Stimulated activated CD4-positive, alpha-beta T cell treated with anti-CD3 and anti-CD28 coated beads, Interleukin-2, amount 100 ng/mL, for 4 hours (primary cell): ENCODE data around the gene ZBTB7C.

Source experiments
- DNase-seq: peaks from one replicate; pipeline ENCODE4 v3.0.0-alpha.2; 2020; ENCODE audit warnings: low read depth

ZBTB7C gene

GRCh38 chr18:48034651-48035555, 374.3 kb downstream of the ZBTB7C start:
- DNase-seq, result no peak

DNA sequence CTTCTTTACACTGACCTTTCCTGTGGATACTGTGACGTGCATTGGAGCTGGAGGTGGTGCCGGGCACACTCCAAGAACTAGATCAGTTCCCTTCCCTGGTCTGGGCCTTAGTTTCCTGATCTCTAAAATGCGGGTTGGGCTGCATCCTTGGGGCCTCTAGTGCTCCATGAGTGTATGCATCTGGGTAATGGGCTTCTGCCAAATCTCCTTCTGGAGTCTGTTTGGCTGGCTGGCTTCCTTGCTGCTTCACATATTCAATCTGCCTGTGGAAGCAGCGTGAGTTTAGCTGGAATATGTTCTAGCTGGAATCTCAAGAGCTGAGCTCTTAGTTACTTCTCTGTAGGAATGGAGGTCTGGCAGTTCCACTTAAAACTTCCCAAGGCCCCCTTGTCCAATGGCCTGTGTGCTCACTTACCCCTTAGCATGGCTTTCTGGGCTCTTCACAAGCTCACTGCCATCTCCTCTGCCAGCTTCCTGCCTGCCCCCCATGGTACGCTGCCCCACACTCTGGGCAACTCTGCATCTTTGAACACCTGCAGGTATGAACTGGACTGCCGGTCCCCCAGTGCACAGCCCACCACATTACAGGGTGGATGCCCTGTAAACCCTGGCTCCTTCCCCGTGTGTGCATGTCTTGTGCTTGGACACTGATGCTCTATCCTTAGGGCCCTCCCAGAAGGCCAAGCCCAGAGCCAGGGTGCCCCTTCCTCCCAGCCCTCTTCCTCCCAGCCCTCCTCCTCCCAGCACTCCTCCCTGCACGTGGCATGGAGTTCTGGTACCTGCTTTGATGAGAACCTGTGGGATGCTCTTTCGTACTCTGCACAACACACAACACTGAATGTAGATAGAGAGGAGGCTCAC, 375.2 kb downstream of the ZBTB7C start:
- DNase-seq, result no peak

DNA sequence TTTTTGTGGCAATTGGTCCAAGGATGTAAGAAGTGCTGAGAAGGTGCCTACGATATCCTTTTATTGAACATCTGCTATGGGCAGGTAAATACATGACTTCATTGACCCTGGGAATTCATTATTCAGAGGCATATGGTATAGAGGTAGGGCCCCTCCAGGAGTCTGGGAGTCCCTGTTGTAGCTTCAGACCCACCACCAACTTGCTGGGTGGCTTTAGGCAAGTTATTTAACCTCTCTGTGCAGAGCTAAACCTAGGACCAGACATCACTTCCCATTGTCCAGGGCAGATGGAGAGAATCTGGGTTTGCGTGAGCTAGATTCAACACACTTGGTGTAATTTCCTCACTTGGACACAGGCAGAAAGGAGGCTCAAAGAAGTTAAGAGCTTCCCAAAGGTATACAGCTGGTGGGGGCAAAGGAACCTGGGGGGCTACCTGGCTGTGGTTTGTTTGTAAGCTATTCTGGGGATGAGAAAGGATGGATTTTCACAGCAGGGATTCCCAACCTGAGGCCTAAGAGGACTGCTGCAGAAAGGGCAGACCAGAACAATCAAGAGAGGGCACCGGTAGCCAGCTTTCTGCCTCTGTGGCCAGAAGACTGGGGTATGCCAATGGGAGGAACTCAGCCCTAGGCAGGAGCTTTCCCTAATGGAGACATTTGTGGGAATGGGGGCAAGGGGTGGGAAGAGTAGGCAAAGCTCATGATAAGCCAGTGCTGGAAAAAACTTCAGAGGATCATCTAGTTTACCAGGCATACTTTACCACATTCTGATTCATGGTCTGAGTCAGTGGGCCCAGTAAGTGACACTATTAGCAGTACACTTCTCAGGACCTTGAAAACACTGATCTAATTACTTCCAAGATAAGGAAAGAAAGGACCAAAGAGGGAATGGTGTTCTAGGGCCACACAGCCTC, 376.1 kb downstream of the ZBTB7C start:
- DNase-seq, result no peak

DNA sequence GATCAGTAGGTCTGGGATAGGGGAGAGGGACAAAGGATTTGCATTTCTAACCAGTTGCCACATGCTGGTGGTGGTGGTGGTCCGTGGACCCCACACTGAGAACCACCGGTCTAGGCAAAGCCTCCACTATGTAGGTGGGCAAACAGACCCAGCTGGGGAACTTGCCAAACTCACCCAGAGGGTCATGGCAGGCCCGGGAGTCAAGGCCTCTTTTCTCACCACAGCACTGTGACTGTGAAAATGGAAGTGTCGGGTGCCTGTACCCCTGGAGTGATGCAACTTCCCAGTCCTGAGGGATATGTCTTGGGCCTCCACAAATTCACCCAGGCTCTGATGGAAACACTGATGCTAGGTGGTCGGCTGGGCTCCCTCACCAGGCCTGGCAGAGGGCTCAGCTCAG, 377.5 kb downstream of the ZBTB7C start:
- no peak for DNase-seq

DNA sequence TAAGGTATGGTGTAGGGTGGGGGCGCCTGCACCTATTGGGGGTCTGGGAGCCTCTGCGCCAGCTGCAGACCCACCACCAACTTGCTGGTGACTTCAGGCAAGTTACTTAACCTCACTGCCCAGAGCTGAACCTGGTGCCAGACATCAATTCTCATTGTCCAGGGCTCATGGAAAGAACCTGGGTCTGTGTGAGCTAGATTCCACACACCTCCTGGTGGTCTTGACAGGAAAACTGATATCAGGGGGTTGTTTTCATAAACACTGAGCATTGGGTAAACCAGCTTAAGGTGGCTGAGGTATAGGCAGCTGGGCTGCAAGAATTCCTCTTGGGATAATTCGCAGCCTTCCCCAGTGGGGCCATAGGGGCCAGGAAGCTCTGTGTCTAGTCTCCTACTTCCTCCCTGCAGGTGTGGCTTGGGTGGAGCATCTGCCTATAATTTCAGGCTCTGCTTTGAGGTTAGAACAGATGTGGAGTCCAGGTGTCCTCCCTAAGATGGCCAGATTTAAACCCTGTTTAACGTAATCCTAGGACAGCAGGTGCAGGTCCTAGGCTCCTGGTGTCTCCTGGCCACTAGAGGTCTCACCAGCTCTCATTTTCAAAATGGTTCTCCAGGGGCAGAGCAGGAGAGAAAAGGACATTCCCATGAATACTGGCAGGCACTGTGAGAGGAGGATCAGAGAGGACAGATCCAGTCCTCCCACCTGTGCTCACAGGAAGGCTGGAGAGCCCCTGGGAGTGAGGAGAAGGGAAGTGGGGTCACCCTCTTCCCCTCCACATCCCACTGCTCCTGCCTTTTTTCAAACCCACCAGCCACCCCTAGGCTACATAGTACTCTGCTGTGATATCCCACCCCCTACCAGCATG, 378.3 kb downstream of the ZBTB7C start:
- no peak for DNase-seq

DNA sequence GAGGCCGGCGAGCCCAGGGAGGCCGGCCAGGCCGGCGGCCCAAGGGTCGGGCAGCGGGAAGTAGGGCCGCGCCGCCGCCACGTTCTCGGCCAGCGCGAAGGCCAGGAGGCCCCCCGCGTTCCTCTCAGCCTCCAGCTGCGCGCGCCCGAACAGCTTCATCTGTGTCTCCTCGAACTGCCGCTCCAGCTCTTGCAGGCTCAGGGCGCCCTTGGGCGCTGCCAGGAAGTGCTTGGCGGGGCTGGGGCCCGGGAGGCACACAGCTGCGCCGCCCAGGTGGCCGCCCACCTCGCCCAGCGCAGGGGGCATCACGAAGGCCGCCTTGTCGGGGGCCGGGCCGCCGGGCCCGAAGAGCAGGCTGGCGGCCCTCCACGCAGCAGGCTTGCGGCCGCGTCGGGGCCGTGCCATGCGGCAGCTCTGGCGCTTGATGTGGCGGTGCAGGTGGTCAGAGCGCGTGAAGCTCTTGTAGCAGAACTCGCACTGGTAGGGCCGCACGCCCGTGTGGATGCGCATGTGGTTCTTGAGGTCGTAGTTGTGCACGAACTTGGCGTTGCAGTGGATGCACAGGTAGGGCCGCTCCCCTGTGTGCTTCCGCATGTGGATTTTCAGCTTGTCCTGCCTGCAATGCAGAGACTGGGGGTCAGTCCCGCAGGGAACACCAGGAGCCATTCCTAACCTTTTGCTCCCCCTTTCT, 379.7 kb downstream of the ZBTB7C start:
- DNase-seq, result no peak

GRCh38 chr18:48028696-48029095, 380.5 kb downstream of the ZBTB7C start:
- no peak for DNase-seq

GRCh38 chr18:48028081-48028480, 381.1 kb downstream of the ZBTB7C start:
- no peak for DNase-seq

GRCh38 chr18:48027401-48027963, 381.7 kb downstream of the ZBTB7C start:
- no peak for DNase-seq

GRCh38 chr18:48026216-48026615, 383.0 kb downstream of the ZBTB7C start:
- no peak for DNase-seq

DNA sequence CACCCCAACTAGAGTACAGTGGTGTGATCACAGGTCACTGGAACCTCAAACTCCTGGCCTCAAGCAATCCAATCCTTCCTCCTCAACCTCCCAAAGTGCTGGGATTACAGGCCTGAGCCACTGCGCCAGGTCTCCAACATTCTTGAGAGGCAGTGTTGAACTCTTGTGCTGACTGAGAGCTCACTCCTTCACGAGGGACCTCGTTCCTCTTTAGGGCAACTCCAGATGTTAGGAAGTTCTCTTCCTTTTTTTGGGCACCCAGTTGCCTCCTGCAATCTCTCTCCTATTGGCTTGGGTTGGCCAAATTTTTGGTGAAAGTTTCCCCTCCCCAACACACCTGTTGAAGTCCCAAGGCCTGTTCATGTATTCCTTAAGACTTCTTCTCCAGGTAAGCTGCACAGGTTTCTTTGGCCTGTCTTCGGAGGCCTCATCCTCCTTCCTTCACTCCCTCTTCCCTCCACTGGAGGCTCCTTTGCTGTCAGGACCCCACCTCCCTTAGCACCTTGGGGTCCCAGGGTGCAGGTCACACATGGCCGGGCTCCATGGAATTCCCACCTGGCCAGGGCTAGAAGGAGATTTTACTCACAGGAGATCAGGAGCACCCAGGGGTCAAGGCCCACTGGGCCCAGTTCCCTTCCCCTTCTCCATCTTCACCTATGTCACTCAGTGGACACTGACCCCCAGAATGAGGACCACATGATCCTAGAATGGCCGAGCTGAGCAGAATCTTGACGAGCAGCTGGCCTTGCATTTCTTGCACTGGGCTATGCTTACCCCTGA, 384.1 kb downstream of the ZBTB7C start:
- DNase-seq, result no peak

- no peak for DNase-seq
These were observed 385.1 kb downstream of the ZBTB7C start for GRCh38 chr18:48024009-48024512.

DNA sequence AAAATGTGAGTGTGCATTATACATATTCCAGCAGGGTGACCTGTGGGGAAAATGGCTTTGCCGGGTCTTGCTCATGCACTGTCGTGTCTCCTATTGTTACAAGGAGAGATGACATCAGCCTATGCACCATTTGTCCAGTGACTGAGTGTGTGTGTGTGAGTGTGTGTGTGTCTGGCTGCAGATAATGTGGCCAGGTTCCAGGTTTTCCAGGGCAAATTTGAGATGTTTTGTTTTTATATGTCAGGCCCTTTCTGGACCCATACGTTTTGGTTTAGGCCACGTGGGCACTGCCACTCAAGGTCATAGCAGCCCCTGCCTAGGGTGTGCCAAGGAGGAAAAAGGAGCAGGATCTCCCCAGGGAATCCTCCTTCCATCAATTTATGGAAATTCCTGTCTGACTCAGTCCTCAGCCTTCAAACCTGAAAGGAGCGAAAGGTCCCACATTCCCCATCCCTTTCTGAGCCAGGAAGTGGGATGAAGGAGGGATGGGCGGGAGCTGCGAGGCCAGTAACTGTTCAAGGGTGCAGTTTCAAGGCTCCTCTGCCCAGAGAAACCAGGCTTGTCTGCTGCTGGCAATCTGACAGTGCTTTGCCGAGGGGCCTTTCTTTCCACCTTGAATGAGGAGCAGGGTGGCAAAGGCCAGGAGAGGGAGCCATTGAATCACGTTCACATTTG, 385.7 kb downstream of the ZBTB7C start:
- DNase-seq, result no peak

GRCh38 chr18:48022531-48023329, 386.5 kb downstream of the ZBTB7C start:
- no peak for DNase-seq

DNA sequence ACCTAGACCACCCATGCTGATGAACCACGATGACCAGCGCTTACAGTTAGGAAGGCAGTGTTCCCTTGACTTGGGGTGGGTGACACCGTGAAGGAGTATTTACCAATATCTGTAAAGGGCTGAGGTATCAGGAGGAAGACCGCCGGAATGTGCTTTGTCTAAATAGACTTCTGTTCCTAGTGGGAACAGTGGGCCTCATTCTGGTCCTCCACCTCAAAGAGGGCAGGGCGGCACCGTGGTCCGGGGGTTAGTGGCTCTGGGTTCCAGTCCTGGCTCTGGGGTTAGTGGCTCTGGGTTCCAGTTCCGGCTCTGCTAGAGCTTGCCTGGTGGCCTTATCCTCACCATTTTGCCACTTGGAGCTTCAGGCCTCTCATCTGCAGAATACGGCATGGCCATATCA, 387.2 kb downstream of the ZBTB7C start:
- DNase-seq, result no peak

DNA sequence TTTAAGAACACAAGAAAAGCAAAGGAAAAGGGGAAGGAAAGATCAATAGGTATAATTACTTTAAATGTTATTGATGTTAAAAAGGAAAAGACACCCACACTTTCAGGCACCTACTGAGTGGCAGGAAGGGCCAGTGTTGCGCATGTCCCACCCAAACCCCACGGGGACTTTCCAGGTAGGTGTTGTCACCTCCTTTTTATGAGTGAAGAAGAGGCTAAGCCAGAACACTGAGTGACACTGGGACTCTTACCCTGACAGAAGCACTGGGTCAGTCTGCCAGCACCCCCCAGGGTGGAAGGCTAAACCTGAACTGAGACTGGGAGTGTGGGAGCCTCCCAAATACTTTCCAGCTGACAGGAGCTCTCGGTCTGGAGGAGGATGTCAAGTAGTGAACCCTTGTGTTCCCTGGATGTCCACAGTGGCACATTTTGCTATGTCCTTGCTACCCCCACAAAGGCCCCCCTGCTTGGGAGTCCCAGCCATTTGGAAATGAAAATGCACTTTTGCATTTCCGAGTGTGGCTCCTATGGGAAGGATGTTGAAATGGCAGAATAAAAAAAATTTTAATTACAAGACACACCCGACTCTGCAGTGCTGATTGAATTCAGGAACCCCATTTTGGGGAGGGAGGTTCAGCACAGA, 387.8 kb downstream of the ZBTB7C start:
- DNase-seq, result no peak
